GM18870 (cell line): Measurements from ENCODE around the gene URI1.
A peak's percentile ranks its signal among the peaks of the same experiment; 100 is the strongest.
"Not testable (repeated sequence)": the region's sequence is repeated elsewhere in the genome, so short reads cannot be mapped to it uniquely, and the experiment has no call there.

Source experiments
- ATAC-seq: cut with Tn5 transposase; IDR thresholded peaks from one replicate; pipeline ENCODE4 v1.9.1; 2021; ENCODE audit warnings: moderate library complexity; ENCODE audit not compliant: unreplicated experiment

URI1 gene

GRCh38 chr19:29941828-29942403 is at the start of gene URI1:
TSS of gene URI1 (plus strand) at chr19:29942239. CDS start at chr19:29942548, 309 bp downstream.
- peak; percentile 63 for ATAC-seq

- ATAC-seq = no peak
Observed at GRCh38 chr19:29893606-29894284, 48.3 kb upstream of the URI1 start.

- ATAC-seq = no peak
Observed at GRCh38 chr19:29896802-29897201, 45.2 kb upstream of the URI1 start.

GRCh38 chr19:29897466-29897865 is 44.6 kb upstream of the URI1 start:
- ATAC-seq = no peak

GRCh38 chr19:29904017-29904416 is 38.0 kb upstream of the URI1 start:
- ATAC-seq = no peak

GRCh38 chr19:29908963-29909944 is 32.8 kb upstream of the URI1 start:
- no peak for ATAC-seq

GRCh38 chr19:29914933-29915332 is 27.1 kb upstream of the URI1 start:
- ATAC-seq = no peak

- ATAC-seq = not testable (repeated sequence)
Observed at GRCh38 chr19:29915832-29916231, 26.2 kb upstream of the URI1 start.

- ATAC-seq = no peak
Observed at GRCh38 chr19:29917911-29918310, 24.1 kb upstream of the URI1 start.

- no peak for ATAC-seq
Observed at GRCh38 chr19:29918891-29919290, 23.1 kb upstream of the URI1 start.

- ATAC-seq = no peak
Observed at GRCh38 chr19:29922972-29923371, 19.1 kb upstream of the URI1 start.

- no peak for ATAC-seq
Observed at GRCh38 chr19:29923653-29924052, 18.4 kb upstream of the URI1 start.

GRCh38 chr19:29926031-29926430 is 16.0 kb upstream of the URI1 start:
- no peak for ATAC-seq

GRCh38 chr19:29926801-29927200 is 15.2 kb upstream of the URI1 start:
- ATAC-seq = no peak

- no peak for ATAC-seq
Observed at GRCh38 chr19:29927944-29928625, 14.0 kb upstream of the URI1 start.

- peak; percentile 81 for ATAC-seq
Observed at GRCh38 chr19:29928831-29929230, 13.2 kb upstream of the URI1 start.

GRCh38 chr19:29934257-29934656 is 7.8 kb upstream of the URI1 start:
- ATAC-seq = no peak

- ATAC-seq = no peak
Observed at GRCh38 chr19:29934781-29935180, 7.3 kb upstream of the URI1 start.

- ATAC-seq = no peak
Observed at GRCh38 chr19:29936409-29936808, 5.6 kb upstream of the URI1 start.

GRCh38 chr19:29939628-29940027 is 2.4 kb upstream of the URI1 start:
- no peak for ATAC-seq

GRCh38 chr19:29940971-29941585 is 961 bp upstream of the URI1 start:
- ATAC-seq = no peak
